LNCaP clone FGC (cell line): ENCODE data around the gene MED14.

Source experiments
- DNase-seq: peaks from one replicate; pipeline ENCODE4 v3.0.0-alpha.2; 2011; ENCODE audit warnings: low read depth
- H3K4me3 ChIP-seq: 2 replicates; pipeline ENCODE4 v1.5.1; 2011; ENCODE audit warnings: mild to moderate bottlenecking, low read depth, low read length, control low read depth
- TF ChIP-seq, protein P1 (sequence below): IDR thresholded peaks from 2 replicates; pipeline ENCODE4 v1.5.1; 2012; ENCODE audit warnings: mild to moderate bottlenecking; ENCODE audit not compliant: control insufficient read depth, insufficient read depth; ENCODE audit errors: extremely low read depth

Gene MED14

DNA sequence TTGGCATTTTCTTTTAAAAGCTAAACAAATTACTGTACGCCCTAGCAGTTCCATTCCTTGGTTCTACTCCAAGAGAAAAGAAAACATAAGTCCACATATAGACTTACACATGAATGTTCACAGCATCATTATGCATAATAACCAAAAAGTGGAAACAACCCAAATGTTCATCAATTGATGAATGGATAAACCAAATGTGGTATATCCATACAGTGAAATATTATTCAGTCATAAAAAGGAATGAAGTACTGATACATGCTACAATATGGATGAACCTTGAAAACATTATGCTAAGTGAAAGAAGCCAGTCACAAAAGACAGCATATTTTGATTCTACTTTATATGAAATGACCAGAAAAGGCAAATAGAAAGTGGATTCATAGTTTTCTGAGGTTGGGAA lies 36.5 kb downstream of the MED14 start:
- TF ChIP-seq, protein P1, sequence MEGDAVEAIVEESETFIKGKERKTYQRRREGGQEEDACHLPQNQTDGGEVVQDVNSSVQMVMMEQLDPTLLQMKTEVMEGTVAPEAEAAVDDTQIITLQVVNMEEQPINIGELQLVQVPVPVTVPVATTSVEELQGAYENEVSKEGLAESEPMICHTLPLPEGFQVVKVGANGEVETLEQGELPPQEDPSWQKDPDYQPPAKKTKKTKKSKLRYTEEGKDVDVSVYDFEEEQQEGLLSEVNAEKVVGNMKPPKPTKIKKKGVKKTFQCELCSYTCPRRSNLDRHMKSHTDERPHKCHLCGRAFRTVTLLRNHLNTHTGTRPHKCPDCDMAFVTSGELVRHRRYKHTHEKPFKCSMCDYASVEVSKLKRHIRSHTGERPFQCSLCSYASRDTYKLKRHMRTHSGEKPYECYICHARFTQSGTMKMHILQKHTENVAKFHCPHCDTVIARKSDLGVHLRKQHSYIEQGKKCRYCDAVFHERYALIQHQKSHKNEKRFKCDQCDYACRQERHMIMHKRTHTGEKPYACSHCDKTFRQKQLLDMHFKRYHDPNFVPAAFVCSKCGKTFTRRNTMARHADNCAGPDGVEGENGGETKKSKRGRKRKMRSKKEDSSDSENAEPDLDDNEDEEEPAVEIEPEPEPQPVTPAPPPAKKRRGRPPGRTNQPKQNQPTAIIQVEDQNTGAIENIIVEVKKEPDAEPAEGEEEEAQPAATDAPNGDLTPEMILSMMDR, result no peak
- H3K4me3 ChIP-seq, result no peak overlapping the region
- no peak for DNase-seq

DNA sequence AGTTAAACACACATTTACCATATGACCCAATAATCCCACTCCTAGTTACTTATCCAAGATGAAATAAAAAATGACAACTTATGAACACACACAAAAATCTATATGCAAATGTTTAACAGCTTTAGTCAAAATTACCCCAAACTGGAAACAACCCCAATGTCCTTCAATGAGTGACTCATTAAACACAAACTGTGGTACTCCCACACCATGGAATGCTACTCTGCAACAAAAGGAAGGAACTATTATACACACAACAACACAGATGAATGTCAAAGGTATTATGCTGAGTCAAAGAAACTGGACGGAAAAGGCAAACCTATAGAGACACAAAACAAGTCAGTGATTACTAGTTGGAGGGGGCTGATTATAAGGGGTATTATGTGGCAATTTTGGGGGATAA lies 40.5 kb downstream of the MED14 start:
- no peak for DNase-seq
- no peak overlapping the region for H3K4me3 ChIP-seq
- TF ChIP-seq, protein P1, result no peak

DNA sequence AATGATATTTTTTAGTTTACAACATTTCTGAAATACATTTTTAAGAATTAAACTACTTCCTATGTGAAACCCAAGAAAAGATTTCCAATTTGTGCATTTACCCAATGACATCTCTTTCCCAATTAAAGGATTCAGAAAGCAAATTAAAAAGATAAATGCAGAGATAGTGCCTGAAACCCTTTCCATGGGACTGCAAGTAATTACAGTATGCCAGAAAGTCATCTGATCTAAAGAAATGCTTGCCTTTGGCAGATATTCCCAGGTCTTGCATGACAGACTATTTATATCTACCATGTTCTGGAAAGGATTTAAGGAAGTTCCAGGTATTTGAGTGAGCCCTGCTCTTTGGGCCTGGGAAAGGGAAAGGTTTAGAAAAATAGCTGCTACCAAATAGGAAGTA lies 46.4 kb downstream of the MED14 start:
- TF ChIP-seq, protein P1, result no peak
- no peak for DNase-seq
- H3K4me3 ChIP-seq, result no peak overlapping the region

- TF ChIP-seq, protein P1, result no peak
- no peak for DNase-seq
- no peak overlapping the region for H3K4me3 ChIP-seq
Measured at GRCh38 chrX:40687169-40687568, 48.2 kb downstream of the MED14 start.

DNA sequence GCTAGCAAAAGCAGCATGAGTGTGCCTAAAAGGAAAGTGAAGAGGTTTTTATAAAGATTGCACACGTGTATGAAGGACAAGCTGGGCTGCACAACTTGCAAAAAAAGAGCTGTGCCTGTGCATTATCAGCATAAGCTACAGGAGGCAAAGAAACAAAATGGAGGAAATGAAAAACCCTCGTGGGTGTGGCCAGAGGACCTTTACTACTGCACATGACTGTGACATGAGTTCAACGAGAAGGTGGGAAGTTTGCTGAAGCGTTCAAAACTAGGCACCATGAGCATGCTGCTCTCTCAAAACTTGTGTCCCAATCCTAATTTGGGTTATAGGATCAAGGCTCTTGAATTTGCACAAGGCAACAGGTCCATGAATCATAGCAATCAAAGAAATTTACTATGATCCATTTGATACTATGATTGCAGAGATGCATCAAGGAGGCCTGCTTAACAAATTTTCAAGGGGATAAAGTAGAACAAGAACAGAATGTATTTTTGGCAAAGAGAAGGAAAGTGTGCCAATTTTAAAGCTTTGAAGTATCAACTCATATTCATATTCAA lies 49.9 kb downstream of the MED14 start:
- no peak for DNase-seq
- no peak overlapping the region for H3K4me3 ChIP-seq
- TF ChIP-seq, protein P1, result no peak

GRCh38 chrX:40684092-40684491 lies 51.2 kb downstream of the MED14 start:
- no peak overlapping the region for H3K4me3 ChIP-seq
- no peak for DNase-seq
- TF ChIP-seq, protein P1, result no peak

DNA sequence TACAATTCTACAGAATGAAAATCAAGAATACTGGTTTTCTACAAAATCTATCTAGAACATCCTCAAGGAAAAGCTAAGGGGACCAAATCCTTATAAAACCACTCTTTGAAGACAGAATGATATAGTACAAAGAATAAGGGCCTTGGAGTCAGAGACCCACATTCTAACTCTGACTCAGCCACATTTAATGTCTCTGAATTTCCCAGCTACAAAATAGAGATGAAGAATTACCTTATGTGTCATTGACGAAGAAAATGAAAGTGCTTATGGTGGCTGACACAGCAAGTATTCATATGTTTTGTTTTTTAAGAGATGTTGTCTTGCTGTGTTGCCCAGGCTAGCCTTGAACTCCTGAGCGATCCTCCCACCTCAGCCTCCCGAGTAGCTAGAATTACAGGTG lies 52.1 kb downstream of the MED14 start:
- TF ChIP-seq, protein P1, result no peak
- no peak overlapping the region for H3K4me3 ChIP-seq
- no peak for DNase-seq
